Measurements from ENCODE around the gene KCNIP3. TPM values are rescaled to one million over a fixed set of nuclear protein-coding genes. Genes with fewer than 3 reads are reported as not detected.
A peak's percentile ranks its signal among the peaks of the same experiment; 100 is the strongest.

The KCNIP3 gene
- total and polyA plus RNA-seq, 9 of the 15 experiments (the other 6 are each of a cell fraction or from before 2014, with no cell fraction given) = 0.04 TPM; not detected in 8

DNA sequence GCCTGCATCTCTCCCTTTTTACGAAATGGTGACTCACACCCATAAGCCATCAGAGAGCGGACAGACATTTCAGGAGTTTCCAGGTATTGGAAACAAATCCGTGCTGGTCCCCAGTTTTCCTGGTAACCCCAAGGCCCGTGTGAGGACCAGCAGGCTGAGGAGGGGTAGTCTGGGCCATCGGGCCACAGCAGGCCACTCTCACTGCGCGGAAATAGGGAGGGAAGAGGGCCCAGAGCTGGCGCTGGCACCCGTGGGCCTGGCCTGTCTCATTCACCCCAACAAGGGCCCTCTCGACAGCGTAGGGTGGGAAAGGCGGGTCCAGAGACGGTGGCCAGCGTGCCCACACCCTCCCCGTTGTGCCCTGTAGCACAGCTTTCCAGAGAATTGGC is 91.7 kb downstream of the KCNIP3 start (continued):
- TF ChIP-seq, protein P1, sequence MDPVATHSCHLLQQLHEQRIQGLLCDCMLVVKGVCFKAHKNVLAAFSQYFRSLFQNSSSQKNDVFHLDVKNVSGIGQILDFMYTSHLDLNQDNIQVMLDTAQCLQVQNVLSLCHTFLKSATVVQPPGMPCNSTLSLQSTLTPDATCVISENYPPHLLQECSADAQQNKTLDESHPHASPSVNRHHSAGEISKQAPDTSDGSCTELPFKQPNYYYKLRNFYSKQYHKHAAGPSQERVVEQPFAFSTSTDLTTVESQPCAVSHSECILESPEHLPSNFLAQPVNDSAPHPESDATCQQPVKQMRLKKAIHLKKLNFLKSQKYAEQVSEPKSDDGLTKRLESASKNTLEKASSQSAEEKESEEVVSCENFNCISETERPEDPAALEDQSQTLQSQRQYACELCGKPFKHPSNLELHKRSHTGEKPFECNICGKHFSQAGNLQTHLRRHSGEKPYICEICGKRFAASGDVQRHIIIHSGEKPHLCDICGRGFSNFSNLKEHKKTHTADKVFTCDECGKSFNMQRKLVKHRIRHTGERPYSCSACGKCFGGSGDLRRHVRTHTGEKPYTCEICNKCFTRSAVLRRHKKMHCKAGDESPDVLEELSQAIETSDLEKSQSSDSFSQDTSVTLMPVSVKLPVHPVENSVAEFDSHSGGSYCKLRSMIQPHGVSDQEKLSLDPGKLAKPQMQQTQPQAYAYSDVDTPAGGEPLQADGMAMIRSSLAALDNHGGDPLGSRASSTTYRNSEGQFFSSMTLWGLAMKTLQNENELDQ (CRISPR knock-in tag; IDR thresholded peaks at IDR 0.05; ENCODE audit: borderline replicate concordance) = no peak

DNA sequence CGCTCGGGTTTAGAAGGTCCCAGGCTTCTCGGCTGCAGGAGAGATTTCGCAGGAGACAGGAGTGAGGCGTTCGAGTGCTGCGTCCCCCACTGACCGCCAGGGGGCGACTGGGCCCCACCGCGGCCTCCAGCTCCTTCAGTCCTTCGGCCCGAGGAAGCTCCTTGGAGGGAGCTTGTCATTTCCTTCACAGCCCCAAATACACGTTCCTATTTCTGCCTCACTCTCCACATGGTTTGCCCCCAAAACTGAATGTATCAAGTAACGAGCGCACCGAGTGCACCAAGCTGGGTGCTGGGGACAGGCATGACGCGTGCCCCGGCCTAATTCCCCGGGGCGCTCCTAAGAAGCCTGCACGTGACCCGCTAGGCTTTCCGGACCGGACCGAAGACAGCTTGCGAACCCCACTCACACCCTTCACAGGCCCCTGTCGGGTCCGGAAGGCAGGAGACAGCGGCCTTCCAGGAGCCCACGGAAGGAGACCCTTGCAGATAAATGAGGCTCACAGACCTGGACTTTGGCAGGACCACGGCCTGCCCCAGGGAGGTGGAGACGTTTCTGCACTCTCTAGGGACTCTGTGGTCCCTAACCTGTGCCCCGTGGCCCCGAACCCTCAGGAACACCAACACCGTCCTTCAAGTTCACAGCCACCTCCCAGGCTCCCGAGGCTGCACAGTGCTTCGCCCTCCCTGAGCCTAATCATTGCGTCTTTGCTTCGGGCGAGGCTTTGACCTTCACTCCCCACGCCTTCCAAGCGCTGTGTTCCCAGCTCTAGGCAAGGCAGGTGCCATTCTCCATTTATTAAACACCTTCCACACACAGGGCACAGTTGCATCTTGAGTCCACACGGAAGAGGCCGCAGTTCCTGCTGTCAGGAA is 92.3 kb downstream of the KCNIP3 start:
- H3K4me2 ChIP-seq (ENCODE audit: insufficient read depth, low read length) = peak overlapping the region; percentile 48
- no TSS peak for BruUV-seq (replicated peaks)
- H3K27ac ChIP-seq (ENCODE audit: extremely low read depth, low read depth, low read length) = no peak overlapping the region
- in situ Hi-C loops (cut with MboI) (loop anchor here (10.0 kb wide), 1 partner anchor 645 kb away; the partner anchor contains the start of gene GPAT2), intact Hi-C loops (cut with micrococcal nuclease) (loop anchor here (2.0 to 10.0 kb wide), 2 partner anchors 67 to 335 kb away; no protein-coding TSS in a partner anchor)
- DNase-seq (ENCODE audit: extremely low read depth in 1 of 4, low spot score in 3 of 4) (peak; percentile 72 to 85 (median 82)), ATAC-seq (peak; percentile 96), FAIRE-seq (peak; percentile 79)
- H2AFZ ChIP-seq (ENCODE audit: low read depth, low read length) = peak overlapping the region; percentile 82
- ChIA-PET POLR2A (interaction anchor here (0.6 to 1.0 kb wide), 3 partner anchors 12 to 118 kb away, joined by 3 to 4 read pairs (median 3); no protein-coding TSS in a partner anchor), CTCF (ENCODE audit: low intra/inter-chr PET ratio) (interaction anchor here (0.7 to 0.8 kb wide), 2 partner anchors 13 to 14 kb away, joined by 3 read pairs; partner anchors contain the start of gene FAHD2A)
- no peaks in the 10 kb centered on the region for H3K9me1 ChIP-seq (ENCODE audit: control insufficient read depth, insufficient read depth, low read length)
- 31% methylated on average over 38 of the region's 46 CpGs for WGBS (ENCODE audit: insufficient coverage, low coverage, missing lambda C conversion rate)
- H4K20me1 ChIP-seq (replicated peaks; ENCODE audit: control insufficient read depth, insufficient read depth, low read length) = no peaks in the 10 kb centered on the region
- no peaks in the 10 kb centered on the region for H3K9me3 ChIP-seq (replicated peaks; ENCODE audit: control insufficient read depth, insufficient read depth, low read depth, low read length)
- H3K27me3 ChIP-seq (ENCODE audit: control insufficient read depth in 2 of 2, insufficient read depth in 2 of 2, low read length in 2 of 2) = peaks cover 15 to 52% of the 10 kb centered on the region in 2 experiments; a peak in 3 of 5 replicates
- H3K79me2 ChIP-seq (ENCODE audit: control insufficient read depth, insufficient read depth, low read length) = no peaks in the 10 kb centered on the region
- peaks cover 0 to 12% of the 10 kb centered on the region in 2 experiments; a peak in 2 of 5 replicates for H3K4me1 ChIP-seq (replicated peaks in 1 of 2; ENCODE audit: control insufficient read depth in 2 of 2, insufficient read depth in 2 of 2, low read length in 2 of 2)
- H3K36me3 ChIP-seq (ENCODE audit: control insufficient read depth, insufficient read depth, low read length) = no peaks in the 10 kb centered on the region
- H3K4me3 ChIP-seq = no peak overlapping the region
- H3K9ac ChIP-seq (ENCODE audit: insufficient read depth in 1 of 2, low read depth in 2 of 2, low read length in 2 of 2) = peak overlapping the region in 1 of 2 experiments; percentile 81; a peak in 2 of 4 replicates
- TF ChIP-seq, protein P2, sequence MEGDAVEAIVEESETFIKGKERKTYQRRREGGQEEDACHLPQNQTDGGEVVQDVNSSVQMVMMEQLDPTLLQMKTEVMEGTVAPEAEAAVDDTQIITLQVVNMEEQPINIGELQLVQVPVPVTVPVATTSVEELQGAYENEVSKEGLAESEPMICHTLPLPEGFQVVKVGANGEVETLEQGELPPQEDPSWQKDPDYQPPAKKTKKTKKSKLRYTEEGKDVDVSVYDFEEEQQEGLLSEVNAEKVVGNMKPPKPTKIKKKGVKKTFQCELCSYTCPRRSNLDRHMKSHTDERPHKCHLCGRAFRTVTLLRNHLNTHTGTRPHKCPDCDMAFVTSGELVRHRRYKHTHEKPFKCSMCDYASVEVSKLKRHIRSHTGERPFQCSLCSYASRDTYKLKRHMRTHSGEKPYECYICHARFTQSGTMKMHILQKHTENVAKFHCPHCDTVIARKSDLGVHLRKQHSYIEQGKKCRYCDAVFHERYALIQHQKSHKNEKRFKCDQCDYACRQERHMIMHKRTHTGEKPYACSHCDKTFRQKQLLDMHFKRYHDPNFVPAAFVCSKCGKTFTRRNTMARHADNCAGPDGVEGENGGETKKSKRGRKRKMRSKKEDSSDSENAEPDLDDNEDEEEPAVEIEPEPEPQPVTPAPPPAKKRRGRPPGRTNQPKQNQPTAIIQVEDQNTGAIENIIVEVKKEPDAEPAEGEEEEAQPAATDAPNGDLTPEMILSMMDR (IDR thresholded peaks at IDR 0.05 in 2 of 3, conservative IDR thresholded peaks at IDR 0.05 in 1 of 3; ENCODE audit: insufficient read depth in 2 of 3, low read depth in 1 of 3, low read length in 3 of 3) = peak; percentile 89 to 95 (median 93)
- TF ChIP-seq, protein P3, sequence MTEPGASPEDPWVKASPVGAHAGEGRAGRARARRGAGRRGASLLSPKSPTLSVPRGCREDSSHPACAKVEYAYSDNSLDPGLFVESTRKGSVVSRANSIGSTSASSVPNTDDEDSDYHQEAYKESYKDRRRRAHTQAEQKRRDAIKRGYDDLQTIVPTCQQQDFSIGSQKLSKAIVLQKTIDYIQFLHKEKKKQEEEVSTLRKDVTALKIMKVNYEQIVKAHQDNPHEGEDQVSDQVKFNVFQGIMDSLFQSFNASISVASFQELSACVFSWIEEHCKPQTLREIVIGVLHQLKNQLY (CRISPR knock-in tag; conservative IDR thresholded peaks at IDR 0.05) = no peak
- TF ChIP-seq BHLHE40 (IDR thresholded peaks at IDR 0.05; ENCODE audit: low read length) = 0 out of 2 replicates have a peak, but pooled peaks have one; percentile 16
- TF ChIP-seq ZNF24 (IDR thresholded peaks at IDR 0.05) = peak; percentile 61
- TF ChIP-seq DPF2 (IDR thresholded peaks at IDR 0.05) = no peak
- TF ChIP-seq, protein P4, sequence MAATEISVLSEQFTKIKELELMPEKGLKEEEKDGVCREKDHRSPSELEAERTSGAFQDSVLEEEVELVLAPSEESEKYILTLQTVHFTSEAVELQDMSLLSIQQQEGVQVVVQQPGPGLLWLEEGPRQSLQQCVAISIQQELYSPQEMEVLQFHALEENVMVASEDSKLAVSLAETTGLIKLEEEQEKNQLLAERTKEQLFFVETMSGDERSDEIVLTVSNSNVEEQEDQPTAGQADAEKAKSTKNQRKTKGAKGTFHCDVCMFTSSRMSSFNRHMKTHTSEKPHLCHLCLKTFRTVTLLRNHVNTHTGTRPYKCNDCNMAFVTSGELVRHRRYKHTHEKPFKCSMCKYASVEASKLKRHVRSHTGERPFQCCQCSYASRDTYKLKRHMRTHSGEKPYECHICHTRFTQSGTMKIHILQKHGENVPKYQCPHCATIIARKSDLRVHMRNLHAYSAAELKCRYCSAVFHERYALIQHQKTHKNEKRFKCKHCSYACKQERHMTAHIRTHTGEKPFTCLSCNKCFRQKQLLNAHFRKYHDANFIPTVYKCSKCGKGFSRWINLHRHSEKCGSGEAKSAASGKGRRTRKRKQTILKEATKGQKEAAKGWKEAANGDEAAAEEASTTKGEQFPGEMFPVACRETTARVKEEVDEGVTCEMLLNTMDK (IDR thresholded peaks at IDR 0.05; ENCODE audit: borderline replicate concordance, insufficient read depth, low read depth, low read length, poor library complexity, severe bottlenecking) = peak; percentile 33
- peak; percentile 35; the same call in 1 of the 2 replicates for TF ChIP-seq L3MBTL2 (IDR thresholded peaks at IDR 0.05)

Data from K562 (cell line).